ENCODE measurements around the gene TCL1B.
"Not testable (repeated sequence)": the region's sequence is repeated elsewhere in the genome, so short reads cannot be mapped to it uniquely, and the experiment has no call there.

Gene TCL1B

GRCh38 chr14:95705518-95705917 lies 19.3 kb downstream of the TCL1B start:
- no peak for DNase-seq

- DNase-seq, result no peak
Measured at GRCh38 chr14:95707327-95707726, 21.1 kb downstream of the TCL1B start.

DNA sequence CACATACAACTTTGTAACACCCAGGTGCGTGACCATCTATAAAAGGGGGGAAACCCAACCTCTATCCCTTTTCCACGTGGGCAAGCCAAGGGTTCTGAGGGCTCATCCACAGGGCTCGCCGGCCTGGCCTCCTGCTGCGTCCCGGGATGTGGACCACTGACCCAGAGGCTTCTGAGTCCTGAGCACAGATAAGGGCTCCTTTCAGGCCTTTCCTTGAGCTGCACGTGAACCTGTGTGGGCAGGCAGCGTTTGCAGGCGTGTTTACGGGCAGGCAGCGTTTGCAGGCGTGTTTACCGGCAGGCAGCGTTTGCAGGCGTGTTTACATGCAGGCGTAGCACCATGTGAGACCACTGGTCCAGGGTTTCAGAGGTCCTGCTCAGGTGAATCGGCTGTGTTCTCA lies 23.9 kb downstream of the TCL1B start:
- DNase-seq, result no peak

DNA sequence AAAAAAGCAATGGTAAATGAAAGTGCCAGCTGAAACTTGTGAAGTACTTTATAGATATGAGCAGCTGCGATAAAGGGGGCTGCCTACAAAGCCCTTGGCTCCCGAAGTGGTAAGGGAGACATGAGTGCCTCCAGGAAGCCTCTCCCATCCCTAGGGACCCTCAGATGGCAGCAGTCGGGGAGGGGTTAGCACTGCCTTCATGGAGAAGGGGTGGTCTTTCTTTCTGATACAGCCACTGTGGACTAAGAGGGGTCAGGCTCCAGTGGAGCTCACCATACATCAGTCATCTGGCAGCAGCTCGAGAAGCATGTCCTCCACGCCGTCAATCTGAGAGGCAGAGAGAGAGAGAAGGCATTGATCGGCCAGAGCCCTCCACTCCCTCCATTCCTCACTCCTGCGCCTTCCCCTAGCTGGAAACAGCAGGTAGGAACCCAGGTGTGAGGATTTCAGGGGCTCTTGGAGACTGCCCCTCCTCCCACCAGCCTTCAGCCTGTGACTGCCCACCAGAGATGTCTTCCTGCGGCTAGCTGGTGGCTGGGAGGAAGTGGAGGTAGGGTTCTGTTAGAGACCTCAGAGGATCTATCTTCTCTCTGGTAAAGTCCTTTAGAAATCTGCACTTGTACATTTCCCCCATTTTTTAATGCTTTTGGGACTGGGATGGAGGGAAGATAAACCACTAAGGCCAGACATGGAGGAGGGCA lies 25.4 kb downstream of the TCL1B start:
- no peak for DNase-seq

DNA sequence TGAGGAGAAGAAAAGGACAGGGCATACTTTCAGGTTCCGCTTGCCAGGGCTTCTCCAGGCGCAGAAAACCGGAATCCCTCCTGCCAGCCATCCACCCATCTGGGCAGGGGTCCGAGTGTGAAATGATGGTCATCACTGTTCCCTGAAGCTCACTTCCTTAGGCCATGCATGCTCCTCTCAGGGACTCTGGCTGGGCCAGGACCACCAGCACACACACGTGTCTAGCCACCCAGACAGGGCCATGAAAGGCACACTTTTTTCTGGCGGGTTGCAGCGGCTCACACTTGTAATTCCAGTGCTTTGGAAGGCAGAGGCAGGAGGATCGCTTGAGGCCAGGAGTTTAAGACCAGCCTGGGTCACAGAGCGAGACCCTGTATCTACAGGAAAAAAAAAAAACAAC lies 26.2 kb downstream of the TCL1B start:
- no peak for DNase-seq

DNA sequence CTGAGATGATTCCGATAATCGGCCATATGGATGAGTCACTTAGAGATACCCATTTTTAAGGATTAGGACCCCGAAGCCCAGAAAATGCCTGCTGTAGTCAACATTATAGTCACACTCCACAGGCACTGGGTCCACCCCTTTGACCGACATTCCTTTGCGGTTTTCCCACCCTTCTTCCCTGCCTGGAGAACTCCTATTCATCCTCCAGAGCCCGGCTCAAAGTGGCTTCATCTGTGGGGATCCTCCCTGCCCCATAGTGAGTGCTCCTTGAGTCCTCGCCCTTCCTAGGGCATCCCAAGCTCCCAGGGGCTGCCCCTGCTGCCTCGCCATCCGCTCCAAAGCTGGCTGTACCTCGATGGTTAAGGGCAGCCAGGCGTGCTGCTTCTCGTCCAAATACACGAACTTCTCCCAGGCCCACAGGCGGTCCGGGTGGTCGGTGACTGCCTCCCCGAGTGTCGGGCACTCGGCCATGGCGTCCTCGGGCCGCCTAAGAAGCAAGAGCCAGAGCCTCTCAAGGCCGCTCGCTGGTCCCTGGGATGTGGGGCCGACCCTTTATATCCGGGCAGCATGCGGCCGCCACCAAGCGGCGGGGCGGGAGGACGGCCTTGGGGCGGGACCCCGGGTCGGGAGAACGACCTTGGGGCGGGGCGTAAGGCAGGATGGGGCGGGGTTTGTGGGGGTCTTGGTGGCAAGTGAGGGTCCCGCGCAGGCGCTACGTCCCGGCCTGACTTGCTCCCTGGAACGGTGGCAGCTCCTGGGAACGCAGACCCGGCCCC lies 27.6 kb downstream of the TCL1B start, which contains the start of gene TCL1A:
Gene TCL1A (minus strand): TSS at position 530 of the 776 bp plus-strand sequence. CDS start 59 bp downstream, at position 471.
- no peak for DNase-seq

- no peak for DNase-seq
Measured at GRCh38 chr14:95722525-95723190, 36.4 kb downstream of the TCL1B start.

DNA sequence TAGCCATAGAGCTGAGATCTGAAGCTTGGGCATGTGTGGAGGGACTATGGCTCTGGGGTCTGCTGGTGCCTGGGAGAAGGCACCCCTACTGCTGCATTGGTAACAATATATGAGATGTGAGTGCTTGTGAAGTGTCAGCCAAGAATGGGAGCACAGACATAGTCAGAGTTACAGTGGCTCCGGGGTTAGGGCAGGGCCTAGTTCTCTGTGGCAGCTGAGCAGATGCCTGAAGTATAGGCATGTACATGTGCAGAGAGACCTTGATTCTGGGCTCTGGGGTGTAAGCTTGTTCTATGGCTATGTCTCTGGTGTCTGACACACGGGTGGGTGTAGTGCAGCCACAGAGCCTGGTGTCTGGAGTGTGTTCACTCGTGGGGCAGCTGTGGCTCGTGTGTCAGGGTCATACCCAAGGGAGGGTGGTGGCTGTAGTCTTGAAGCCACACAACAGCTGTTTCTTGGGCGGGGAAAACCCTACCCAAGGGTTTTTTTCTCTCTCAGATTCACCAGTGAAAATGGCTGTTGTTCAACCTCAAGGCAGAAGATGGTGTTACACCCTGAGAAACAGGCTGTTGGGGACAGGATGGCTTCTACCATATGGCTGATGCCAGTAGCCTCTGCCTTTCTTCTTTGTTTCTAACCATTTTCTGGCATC lies 39.6 kb downstream of the TCL1B start:
- no peak for DNase-seq

GRCh38 chr14:95727056-95727700 lies 41.0 kb downstream of the TCL1B start:
- peak; percentile 61 for DNase-seq

DNA sequence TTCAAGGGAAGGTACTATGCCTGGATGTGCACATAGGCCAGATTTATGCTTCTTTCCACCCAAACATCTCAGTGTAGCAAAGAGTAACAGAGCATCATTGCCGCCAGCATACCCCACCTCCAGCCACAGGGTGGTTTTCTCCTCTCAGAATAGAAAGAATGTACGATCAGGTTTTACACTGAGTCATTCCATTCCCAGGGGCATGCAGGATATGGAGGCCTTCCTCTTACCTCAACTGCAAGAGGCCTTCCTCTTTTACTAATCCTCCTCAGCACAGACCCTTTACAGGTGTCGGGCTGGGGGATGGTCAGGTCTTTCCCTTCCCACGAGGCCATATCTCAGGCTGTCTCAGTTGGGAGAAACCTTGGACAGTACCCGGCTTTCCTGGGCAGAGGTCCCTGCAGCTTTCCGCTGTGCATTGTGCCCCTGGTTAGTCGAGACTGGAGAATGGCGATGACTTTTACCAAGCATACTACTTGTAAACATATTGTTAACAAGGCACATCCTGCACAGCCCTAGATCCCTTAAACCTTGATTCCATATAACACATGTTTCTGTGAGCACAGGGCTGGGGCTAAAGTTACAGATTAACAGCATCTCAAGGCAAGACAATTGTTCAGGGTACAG lies 43.3 kb downstream of the TCL1B start:
- not testable (repeated sequence) for DNase-seq

- no peak for DNase-seq
Measured at GRCh38 chr14:95730126-95730525, 43.9 kb downstream of the TCL1B start.

GRCh38 chr14:95733212-95733611 lies 47.0 kb downstream of the TCL1B start:
- no peak for DNase-seq

DNA sequence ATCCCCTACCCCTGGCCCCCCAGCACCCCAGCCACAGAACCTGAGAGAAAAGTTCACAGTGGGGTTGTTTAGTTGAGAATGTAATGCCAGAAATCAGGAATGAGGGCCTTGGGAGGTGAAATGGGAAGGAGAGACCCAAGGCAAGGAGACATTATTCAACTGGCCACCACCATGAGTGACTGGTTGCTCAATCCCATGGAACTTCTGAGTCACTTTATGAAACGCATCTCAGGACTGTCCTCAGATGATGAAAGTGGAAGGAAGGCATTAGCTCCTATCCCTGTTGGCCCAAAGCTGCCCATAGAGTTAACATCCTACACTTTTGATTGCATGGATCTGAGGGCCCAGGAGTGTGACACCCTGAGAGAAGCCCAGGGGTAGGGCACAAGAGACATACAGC lies 53.1 kb downstream of the TCL1B start:
- no peak for DNase-seq

DNA sequence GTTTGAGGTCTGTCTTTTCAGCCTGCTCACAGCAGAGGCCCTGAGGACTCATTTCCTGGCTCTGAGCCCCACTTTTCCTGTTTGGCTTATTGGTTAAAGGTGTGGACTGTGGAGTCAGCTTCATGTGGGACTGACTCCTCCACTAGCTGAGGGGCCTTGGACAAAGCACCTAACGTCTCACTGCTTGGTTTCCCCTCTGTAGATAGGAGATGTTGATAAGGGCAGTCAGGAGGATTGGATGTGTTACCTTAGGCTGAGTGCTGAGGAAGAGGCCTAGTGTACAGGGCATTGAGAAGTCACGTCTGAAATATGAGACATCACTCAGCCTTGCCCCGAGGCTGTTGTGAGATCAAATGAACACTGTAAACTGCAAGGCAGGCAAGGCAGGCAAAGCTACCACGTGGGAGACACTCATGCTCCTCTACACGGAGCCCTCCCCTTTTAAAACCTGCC lies 54.8 kb downstream of the TCL1B start:
- DNase-seq, result peak; percentile 87

DNA sequence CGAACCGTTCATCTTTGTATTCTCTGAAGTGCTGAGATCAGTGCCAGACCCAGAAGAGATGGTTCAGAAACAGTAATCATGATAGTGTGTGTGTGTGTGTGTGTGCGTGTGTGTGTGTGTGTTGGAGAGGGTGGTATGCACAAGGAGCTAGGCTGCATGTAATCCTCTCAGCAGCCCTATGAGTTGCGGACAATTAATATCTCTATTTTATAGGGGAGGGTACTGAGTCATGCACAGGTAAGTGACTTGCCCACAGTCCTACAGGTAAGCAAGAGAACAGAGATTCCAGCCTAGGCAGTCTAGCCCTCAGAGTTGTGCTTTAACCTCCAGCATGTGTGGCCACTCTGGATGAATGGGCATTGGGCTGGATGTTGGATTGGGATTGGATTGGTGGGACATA lies 55.6 kb downstream of the TCL1B start:
- DNase-seq, result no peak

Measured in DMS153 (cell line).